HG03575 (cell line): Measurements from ENCODE around the gene PDE3B.
A peak's percentile ranks its signal among the peaks of the same experiment; 100 is the strongest.
"Not testable (repeated sequence)": the region's sequence is repeated elsewhere in the genome, so short reads cannot be mapped to it uniquely, and the experiment has no call there.

Source experiments
- ATAC-seq: cut with Tn5 transposase; IDR thresholded peaks from one replicate; pipeline ENCODE4 v1.9.1; 2021; ENCODE audit not compliant: unreplicated experiment, insufficient number of reproducible peaks, low FRiP score; ENCODE audit errors: extremely low read depth

The PDE3B gene

DNA sequence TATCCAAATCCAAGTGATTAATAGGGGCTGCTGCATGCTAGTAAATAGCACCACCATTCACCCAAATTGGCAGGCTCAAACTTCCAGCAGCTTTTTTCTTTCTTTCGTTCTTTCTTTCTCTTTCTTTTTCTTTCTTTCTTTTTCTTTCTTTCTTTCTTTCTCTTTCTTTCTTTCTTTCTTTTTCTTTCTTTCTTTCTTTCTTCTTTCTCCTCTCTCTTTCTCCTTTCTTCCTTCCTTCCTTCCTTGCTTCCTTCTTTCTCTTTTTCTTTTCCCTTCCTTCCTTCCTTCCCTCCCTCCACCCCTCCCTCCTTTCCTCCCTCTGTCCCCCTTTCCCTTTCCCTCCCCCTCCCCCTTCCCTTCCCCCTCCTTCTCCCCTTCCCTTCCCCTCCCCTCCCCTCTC lies 81.5 kb downstream of the PDE3B start:
- no peak for ATAC-seq

DNA sequence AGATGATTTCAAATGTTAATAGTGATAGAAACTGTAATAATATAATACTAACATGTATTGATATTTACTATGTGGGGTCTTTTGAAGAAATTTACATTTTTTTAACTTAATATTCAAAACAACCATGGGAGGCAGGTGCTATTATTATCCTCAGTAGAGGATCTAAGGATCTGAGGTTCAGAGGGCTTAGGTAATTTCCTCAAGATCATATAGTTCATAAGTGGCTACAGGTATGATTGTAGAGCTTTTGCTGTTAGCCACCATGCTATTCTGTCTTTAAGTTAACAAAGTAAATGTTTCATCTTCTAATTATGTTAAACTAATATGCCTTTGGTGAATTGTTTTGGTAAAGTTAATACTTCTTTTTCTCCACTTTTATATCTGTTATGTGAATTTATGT lies 83.6 kb downstream of the PDE3B start:
- ATAC-seq, result no peak

DNA sequence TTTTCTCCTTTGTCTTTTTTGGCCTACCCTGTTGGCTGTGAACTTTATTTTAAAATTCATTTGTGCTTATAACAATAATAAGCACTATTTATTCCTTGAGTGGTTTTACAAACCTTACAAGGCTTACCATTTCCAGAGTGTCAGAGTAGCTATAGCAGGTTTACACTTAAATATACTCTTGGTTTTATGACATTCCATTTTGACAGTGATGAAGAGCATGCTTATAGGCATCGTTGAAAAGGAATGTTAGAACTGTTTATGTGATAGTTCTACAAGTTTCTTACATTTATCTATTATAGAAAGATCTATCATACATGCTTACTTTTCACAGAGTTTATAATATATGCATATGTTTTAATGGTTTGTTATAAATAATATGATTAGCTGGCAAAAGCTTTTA lies 84.1 kb downstream of the PDE3B start:
- no peak for ATAC-seq

DNA sequence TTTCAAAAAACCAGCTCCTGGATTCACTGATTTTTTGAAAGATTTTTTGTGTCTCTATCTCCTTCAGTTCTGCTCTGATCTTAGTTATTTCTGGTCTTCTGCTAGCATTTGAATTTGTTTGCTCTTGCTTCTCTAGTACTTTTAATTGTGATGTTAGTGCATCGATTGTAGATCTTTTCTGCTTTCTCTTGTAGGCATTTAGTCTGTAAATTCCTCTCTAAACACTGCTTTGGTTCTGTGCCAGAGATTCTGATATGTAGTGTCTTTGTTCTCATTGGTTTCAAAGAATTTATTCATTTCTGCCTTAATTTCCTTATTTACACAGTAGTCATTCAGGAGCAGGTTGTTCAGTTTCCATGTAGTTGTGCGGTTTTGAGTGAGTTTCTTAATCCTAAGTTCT lies 96.9 kb downstream of the PDE3B start:
- not testable (repeated sequence) for ATAC-seq

DNA sequence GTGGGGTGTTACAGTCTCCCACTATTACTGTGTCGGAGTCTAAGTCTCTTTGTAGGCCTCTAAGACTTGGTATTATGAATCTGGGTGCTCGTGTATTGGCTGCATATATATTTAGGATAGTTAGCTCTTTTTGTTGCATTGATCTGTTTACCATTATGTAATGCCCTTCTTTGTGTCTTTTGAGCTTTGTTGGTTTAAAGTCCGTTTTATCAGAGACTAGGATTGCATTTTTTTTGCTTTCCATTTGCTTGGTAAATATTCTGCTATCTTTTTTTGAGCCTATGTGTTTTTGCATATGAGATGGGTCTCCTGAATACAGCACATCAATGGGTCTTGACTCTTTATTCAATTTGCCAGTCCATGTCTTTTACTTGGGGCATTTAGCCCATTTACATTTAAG lies 97.6 kb downstream of the PDE3B start:
- ATAC-seq, result no peak

DNA sequence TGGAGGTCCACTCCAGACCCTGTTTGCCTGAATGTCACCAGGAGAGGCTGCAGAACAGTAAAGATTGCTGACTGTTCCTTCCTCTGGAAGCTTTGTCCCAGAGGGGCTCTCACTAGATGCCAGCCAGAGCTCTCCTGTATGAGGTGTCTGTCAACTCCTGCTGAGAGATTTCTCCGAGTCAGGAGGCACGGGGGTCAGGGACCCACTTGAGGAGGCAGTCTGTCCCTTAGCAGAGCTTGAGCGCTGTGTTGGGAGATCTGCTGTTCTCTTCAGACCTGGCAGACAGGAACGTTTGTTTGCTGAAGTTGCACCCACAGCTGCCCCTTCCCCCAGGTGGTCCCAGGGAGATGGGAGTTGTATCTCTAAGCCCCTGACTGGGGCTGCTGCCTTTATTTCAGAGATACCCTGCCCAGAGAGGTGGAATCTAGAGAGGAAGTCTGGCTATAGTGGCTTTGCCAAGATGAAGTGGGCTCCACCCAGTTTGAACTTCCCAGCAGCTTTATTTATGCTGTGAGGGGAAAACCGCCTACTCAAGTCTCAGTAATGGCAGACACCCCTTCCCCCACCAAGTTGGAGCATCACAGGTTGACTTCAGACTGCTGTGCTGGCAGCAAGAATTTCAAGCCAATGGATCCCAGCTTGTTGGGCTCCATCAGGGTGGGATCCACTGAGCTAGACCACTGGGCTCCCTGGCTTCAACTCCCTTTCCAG lies 99.4 kb downstream of the PDE3B start:
- no peak for ATAC-seq

DNA sequence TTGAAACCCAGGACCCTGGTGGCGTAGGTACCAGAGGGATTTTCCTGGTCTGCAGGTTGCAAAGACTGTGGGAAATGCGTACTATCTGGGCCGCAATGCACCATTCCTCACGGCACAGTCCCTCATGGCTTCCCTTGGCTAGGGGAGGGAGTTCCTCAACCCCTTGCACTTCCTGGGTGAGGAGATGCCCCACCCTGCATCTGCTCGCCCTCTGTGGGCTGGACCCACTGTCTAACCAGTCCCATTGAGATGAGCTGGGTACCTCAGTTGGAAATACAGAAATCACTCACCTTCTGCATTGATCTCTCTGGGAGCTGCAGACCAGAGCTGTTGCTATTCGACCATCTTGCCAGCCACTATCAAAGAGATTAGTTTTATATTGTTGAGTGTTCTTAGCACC lies 100.1 kb downstream of the PDE3B start:
- ATAC-seq, result not testable (repeated sequence)

DNA sequence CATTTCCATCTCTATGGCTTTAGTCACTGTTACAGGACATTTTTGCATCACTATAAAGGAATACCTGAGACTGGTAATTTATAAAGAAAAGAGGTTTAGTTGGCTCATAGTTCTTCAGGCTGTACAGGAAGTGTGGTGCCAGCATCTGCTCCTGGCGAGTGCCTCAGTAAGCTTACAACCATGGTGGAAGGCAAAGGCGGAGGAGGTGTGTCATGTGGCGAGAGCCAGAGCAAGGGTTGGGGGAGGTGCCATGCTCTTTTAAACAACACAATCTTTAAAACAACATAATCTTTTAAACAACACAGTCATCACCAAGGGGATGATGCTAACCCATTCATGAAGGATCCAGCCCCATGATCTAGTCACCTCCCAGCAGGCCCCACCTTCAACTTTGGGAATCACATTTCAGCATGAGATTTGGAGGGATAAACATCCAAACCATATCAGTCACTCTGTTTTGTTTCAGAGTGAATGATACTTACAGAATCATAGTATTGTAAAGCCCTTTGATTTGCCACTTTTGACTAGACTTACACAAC lies 103.3 kb downstream of the PDE3B start:
- ATAC-seq, result no peak

DNA sequence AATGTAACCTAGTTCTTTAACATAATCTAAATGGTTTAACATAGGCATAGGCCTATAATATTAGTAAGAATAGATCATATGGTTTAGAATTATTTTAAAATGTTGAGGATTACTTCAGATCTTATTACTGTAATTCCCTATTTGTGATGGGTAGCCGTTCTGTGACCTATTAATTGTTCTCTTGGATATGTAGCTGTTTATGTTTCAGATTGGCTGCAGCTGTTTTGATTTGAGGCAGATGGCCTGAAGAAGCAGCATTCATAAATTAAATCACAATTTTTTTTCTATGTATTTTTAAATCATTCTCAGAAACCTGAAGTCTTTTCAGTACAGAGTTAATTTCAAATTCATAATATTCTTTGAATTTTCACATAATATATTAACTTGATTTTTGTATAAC lies 104.5 kb downstream of the PDE3B start:
- no peak for ATAC-seq

DNA sequence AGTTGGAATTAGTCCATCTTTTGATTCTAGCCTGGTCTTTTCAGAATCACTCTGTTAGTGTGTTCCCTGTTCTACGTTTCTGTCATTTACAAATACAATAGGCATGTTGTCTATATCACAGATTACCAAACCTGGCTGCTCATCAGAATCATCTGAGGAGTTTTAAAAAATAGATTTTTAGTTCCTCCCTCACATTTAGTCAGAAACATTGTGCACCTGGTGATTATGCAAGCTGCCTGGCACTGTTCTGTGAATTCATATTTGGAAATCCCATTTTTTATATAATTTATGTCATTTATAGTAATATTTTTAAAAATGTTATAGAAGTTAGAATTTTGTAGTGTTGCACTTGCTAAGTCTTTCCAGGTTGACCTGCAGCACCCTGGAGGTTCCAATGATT lies 107.3 kb downstream of the PDE3B start:
- no peak for ATAC-seq

DNA sequence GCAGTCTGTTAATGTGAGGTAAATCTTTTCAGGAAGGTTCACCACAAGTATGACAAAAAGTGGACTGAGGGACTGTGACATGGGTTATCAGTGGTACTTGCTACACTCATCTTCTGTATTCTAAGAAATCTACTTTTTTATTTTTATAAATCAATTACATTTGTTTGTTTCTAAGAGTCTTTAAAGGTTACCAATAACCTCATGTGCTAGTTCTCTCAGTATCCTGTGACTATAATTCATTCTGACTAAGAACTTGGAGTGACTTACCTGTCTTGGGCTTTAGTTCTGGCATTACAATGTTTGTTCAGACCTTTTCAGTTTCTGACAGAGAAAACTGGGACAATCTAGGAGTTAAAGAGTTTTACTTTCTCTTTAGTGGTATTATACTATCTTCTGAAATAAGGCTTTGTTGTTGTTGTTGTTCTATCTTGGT lies 108.4 kb downstream of the PDE3B start:
- no peak for ATAC-seq

DNA sequence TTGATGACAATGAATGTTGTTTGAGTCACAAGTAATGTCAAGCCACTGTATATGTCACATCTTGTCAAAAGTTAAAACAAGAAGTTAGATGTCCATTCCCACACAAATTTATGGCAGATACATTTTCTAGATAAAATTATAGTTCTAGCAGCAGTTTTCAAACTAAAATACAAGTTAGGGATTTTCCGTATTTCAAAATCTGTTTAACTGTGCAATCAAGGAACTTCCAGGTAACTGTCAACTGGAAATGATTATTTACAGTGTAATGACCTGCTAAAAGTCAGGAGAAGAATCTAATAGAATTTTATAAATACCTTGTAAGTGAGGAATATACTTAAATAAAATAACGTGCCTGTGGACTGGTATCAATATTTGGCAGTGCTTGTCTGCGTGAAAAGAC lies 111.5 kb downstream of the PDE3B start:
- ATAC-seq, result no peak

DNA sequence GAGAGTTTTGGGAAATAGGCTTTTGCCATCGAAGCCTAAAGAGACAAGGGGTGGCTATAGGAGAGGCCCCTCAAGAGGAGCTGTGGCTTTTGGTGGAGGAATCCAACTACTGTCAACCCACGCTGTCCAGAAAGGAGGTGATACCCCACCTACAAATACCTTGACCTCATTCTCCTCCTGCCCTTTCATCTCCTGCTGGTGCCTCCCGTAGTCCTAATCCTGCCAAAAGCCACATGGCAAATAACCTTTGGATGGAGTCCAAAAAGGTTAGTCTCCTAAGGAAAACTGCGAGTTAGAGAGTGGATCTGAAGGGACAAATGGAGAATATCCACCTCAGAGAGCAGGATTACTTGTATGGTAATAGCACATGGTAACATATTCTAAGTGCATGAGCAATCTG lies 112.7 kb downstream of the PDE3B start:
- no peak for ATAC-seq

DNA sequence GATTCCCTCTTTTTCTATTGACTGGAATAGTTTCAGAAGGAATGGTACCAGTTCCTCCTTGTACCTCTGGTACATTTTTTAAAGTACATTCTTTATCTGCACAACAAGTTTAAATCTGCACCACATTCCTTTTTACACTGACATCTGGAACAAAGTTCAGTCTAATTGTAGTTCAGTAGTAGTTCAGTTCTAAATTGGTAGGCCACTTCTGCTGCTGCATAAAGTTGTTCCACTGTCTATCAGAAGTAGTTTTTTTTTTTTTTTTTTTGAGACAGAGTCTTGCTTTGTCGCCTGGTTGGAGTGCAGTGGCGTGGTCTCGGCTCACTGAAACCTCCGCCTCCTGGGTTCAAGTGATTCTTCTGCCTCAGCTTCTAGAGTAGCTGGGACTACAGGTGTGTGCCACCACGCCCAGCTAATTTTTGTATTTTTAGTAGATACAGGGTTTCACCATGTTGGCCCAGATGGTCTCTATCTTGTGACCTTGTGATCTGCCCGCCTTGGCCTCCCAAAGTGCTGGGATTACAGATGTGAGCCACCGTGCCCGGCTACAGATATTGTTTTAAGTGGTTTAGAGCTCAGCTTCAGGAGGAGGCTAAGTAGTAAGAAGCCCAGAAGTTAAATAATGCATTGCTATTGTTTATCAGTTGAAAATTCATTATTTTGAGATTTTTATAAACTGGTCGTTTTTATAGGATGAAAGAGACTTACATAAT lies 115.9 kb downstream of the PDE3B start:
- not testable (repeated sequence) for ATAC-seq

DNA sequence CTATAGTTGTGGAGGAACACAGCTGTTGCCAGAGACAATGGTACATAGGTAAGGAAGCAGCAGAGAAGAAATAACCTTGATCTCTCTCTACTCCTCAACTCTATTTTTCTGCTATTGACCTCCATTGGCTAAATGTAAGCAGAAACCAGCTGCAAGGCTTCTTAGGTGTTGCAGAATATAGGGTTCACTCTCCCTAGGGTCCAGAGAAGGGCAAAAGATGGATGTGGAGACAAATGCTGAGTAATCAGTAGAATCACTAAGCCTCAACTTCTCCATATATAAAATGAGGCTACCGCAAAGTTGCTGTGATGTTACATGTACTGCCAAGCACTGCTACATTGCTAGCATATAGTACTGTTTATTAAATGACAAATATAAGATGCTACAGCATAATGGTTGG lies 120.6 kb downstream of the PDE3B start:
- ATAC-seq, result no peak

DNA sequence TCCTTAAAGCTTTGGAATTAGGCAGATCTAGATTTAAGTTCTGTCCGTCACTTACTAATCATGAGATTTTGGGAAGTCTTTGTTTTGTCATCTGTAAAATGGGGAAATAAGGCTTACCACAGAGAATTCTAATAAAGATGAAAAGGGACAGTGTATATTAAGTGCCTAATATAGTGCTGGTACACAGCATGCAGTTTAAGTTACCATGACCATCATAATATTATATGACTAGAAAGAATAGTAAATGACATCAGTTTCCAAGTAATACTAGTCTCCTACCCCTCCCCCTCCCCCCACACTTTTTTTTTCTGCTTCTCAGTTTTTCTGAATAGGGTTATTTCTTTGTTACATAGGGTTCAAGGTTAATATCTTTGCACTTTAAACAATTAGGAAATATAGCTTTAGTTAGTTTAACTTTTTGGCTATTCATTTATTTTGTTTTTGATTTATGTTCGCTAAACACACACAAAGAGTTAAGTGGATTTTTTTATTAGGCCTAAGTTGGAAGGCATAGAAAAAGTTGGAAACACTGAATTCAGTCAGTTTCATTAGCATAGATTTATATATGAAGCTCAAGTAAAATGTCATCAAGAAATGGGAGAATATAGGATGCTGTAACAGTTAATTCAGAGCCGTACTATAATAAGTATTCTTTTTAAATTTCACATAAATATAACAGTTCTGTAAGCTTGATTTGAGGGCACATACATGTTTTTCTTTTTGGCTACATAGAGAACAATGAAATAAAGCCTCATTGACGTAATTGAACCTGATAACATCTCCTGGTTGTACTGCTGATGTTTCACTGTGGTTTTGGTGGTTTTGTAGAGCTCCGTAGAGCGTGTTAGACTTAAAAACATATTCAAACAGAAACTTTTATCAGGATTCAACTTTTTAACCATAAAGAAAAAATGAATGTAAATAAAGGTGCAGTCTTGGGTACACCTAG lies 121.2 kb downstream of the PDE3B start:
- peak; percentile 95 for ATAC-seq

DNA sequence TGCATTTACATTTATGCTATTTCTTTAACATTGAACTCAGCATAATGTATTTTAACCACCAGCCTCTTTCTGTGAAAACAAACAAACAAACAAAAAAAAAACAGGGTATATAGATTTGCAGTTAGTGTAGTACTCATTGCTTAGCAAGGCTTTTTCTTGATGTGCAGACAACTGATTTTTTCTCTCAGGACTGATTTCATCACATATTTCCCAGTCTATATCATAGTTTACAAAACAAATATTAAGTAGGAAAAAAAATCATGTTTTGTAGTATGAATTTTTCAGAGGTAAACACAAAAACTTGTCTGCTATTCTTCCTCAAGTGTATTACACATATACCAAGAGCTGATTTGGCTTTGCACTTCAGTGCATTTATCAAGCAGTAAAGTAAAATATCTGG lies 123.0 kb downstream of the PDE3B start:
- no peak for ATAC-seq

DNA sequence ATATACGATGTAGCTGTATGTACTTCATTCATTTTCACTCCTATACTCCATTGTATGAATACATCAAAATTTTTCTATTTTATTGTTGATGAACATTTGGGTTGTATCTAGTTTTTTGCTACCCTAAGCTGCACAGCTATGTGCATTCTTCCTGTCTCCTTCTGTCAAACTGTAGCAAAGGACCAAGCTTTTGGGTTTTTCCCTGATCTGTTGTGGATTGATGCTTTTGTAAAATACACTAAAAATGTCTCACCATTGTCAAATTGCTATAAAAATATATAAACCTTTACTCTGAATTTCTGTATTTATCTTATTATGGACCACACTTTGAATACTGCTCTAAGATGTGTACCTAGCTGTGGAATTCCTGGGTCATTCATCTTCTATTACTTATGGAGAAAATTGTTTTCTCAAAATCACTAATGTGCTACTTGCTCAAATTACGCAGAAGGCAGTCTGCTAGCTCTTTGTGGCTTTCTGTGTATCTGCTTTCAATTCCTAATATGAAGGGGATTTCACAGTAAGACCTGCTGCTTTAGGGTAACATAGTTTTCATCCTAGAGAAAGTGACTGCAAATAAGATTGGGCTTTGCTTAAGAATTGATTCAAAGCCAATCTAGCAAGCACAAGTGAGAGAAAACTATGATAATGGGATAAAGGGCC lies 125.1 kb downstream of the PDE3B start:
- ATAC-seq, result no peak

DNA sequence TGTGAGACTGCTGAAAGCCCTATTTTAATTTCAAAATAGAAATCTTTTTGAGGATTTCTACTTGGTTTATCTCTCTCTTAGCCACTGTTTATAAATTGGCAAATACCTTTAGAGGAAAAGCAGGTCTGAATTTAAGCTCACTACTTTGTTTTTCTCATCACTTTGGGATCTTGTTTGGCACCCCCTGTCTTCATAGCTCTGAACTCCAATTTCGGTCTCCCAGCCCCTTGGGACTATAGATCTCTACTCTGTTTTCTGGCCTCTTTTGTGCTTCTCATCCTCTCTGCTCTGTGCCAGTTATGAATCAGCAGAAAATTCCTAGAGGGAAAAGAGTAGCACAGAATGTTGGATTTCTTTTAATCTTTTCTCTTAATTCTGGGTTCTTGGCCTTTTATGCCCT lies 130.2 kb downstream of the PDE3B start:
- ATAC-seq, result no peak
